ENCODE results near the gene CPED1. TPM values are rescaled to one million over a fixed set of nuclear protein-coding genes. Genes with fewer than 3 reads are reported as not detected.

CPED1 gene
- total RNA-seq, 1 donor from 2014 or later: 4.3 TPM

GRCh38 chr7:121099572-121099971, 111.1 kb downstream of the CPED1 start:
- no peak overlapping the region for H3K4me3 Mint-ChIP-seq
- no peaks in the 10 kb centered on the region for H3K27me3 Mint-ChIP-seq (ENCODE audit: low read depth)
- TF ChIP-seq, protein P1, sequence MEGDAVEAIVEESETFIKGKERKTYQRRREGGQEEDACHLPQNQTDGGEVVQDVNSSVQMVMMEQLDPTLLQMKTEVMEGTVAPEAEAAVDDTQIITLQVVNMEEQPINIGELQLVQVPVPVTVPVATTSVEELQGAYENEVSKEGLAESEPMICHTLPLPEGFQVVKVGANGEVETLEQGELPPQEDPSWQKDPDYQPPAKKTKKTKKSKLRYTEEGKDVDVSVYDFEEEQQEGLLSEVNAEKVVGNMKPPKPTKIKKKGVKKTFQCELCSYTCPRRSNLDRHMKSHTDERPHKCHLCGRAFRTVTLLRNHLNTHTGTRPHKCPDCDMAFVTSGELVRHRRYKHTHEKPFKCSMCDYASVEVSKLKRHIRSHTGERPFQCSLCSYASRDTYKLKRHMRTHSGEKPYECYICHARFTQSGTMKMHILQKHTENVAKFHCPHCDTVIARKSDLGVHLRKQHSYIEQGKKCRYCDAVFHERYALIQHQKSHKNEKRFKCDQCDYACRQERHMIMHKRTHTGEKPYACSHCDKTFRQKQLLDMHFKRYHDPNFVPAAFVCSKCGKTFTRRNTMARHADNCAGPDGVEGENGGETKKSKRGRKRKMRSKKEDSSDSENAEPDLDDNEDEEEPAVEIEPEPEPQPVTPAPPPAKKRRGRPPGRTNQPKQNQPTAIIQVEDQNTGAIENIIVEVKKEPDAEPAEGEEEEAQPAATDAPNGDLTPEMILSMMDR (conservative IDR thresholded peaks at IDR 0.05): no peak
- no peak overlapping the region for H3K27ac Mint-ChIP-seq (ENCODE audit: unreplicated experiment)
- no peaks in the 10 kb centered on the region for H3K36me3 Mint-ChIP-seq (ENCODE audit: low read depth)
- peaks cover 20% of the 10 kb centered on the region for H3K4me1 Mint-ChIP-seq
- DNase-seq (ENCODE audit: low read depth, low spot score): no peak
- peaks cover 4% of the 10 kb centered on the region for H3K9me3 Mint-ChIP-seq

GRCh38 chr7:121101083-121101482, 112.6 kb downstream of the CPED1 start:
- Mint-ChIP-seq H3K4me3 (no peak overlapping the region), H3K36me3 (ENCODE audit: low read depth) (no peaks in the 10 kb centered on the region), H3K9me3 (peaks cover 4% of the 10 kb centered on the region), H3K27me3 (ENCODE audit: low read depth) (no peaks in the 10 kb centered on the region), H3K4me1 (peaks cover 20% of the 10 kb centered on the region), H3K27ac (ENCODE audit: unreplicated experiment) (no peak overlapping the region)
- no peak for DNase-seq (ENCODE audit: low read depth, low spot score)
- TF ChIP-seq, protein P1 (conservative IDR thresholded peaks at IDR 0.05): no peak

DNA sequence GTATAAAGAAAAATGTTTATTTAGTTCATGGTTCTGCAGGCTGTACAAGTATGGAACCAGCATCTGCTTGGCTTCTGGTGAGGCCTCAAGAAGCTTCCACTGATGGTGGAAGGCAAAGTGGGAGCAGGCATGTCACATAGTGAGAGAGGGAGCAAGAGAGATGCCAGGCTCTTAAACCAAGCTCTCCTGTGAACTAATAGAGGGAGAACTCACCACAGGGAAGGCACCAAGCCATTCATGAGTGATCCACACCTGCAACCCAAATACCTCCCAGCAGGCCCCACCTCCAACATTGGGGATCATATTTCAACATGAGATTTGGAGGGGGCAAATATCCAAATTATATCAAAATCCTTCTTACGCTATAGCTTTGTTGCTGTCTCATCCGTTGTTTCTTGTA, 113.1 kb downstream of the CPED1 start:
- DNase-seq (ENCODE audit: low read depth, low spot score): no peak
- Mint-ChIP-seq H3K9me3 (peaks cover 4% of the 10 kb centered on the region), H3K4me3 (no peak overlapping the region), H3K36me3 (ENCODE audit: low read depth) (no peaks in the 10 kb centered on the region), H3K27me3 (ENCODE audit: low read depth) (no peaks in the 10 kb centered on the region), H3K4me1 (peaks cover 20% of the 10 kb centered on the region), H3K27ac (ENCODE audit: unreplicated experiment) (no peak overlapping the region)
- TF ChIP-seq, protein P1 (conservative IDR thresholded peaks at IDR 0.05): no peak

- TF ChIP-seq, protein P1 (conservative IDR thresholded peaks at IDR 0.05): no peak
- Mint-ChIP-seq H3K4me1 (peaks cover 15% of the 10 kb centered on the region), H3K36me3 (ENCODE audit: low read depth) (no peaks in the 10 kb centered on the region), H3K27me3 (ENCODE audit: low read depth) (no peaks in the 10 kb centered on the region), H3K4me3 (no peak overlapping the region), H3K27ac (ENCODE audit: unreplicated experiment) (no peak overlapping the region), H3K9me3 (peaks cover 4% of the 10 kb centered on the region)
- no peak for DNase-seq (ENCODE audit: low read depth, low spot score)
Observed at GRCh38 chr7:121102619-121103018, 114.1 kb downstream of the CPED1 start.

DNA sequence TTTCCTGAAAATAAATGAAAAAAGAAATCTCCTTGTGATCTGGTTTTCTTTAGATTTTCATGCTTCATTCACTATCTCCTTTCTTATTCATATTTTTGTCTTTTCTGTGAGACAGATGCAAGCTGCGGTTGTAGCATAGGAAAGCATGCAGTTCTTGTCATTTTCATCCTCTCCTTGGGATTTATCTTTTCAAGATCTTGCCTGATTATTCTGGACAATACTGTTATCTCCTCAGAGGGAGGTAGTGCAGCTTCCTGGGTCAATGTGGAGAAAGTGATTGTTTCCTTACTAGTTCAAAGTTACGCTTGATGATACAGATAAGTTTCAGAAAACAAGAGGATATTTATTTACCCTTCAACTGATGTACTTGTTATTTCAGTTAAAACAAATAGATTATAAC, 114.6 kb downstream of the CPED1 start:
- no peaks in the 10 kb centered on the region for H3K27me3 Mint-ChIP-seq (ENCODE audit: low read depth)
- H3K4me3 Mint-ChIP-seq: no peak overlapping the region
- no peak for DNase-seq (ENCODE audit: low read depth, low spot score)
- H3K36me3 Mint-ChIP-seq (ENCODE audit: low read depth): no peaks in the 10 kb centered on the region
- H3K27ac Mint-ChIP-seq (ENCODE audit: unreplicated experiment): no peak overlapping the region
- peaks cover 11% of the 10 kb centered on the region for H3K4me1 Mint-ChIP-seq
- peaks cover 4% of the 10 kb centered on the region for H3K9me3 Mint-ChIP-seq
- TF ChIP-seq, protein P1 (conservative IDR thresholded peaks at IDR 0.05): no peak

GRCh38 chr7:121103579-121103978, 115.1 kb downstream of the CPED1 start:
- H3K4me1 Mint-ChIP-seq: peaks cover 12% of the 10 kb centered on the region
- H3K27ac Mint-ChIP-seq (ENCODE audit: unreplicated experiment): no peak overlapping the region
- H3K9me3 Mint-ChIP-seq: peaks cover 4% of the 10 kb centered on the region
- no peak for DNase-seq (ENCODE audit: low read depth, low spot score)
- H3K27me3 Mint-ChIP-seq (ENCODE audit: low read depth): no peaks in the 10 kb centered on the region
- H3K4me3 Mint-ChIP-seq: no peak overlapping the region
- TF ChIP-seq, protein P1 (conservative IDR thresholded peaks at IDR 0.05): no peak
- H3K36me3 Mint-ChIP-seq (ENCODE audit: low read depth): no peaks in the 10 kb centered on the region
